NCI-H2107 (cell line): ENCODE data around the gene ODAD2.
"Not testable (repeated sequence)": the region's sequence is repeated elsewhere in the genome, so short reads cannot be mapped to it uniquely, and the experiment has no call there.

ENCODE experiments used
- DNase-seq: peaks from one replicate; lab custom pipeline; 2025; lab: John Stamatoyannopoulos, UW

Gene ODAD2

GRCh38 chr10:27998954-27999275 is at the start of gene ODAD2:
ODAD2 (minus strand) TSS chr10:27999079; CDS start chr10:27995142, 3,937 bp downstream.
- no peak for DNase-seq

- DNase-seq = no peak
Measured at GRCh38 chr10:28047061-28047460, 48.2 kb upstream of the ODAD2 start.

- DNase-seq = no peak
Measured at GRCh38 chr10:28046579-28046978, 47.7 kb upstream of the ODAD2 start.

GRCh38 chr10:28043941-28044340 is 45.1 kb upstream of the ODAD2 start:
- no peak for DNase-seq

GRCh38 chr10:28036587-28036986 is 37.7 kb upstream of the ODAD2 start:
- DNase-seq = no peak

GRCh38 chr10:28020993-28021982 is 22.4 kb upstream of the ODAD2 start:
- DNase-seq = no peak

GRCh38 chr10:28020080-28020860 is 21.4 kb upstream of the ODAD2 start:
- DNase-seq = no peak

- DNase-seq = no peak
Measured at GRCh38 chr10:28014651-28015050, 15.8 kb upstream of the ODAD2 start.

GRCh38 chr10:28012990-28013515 is 14.2 kb upstream of the ODAD2 start:
- DNase-seq = no peak

- no peak for DNase-seq
Measured at GRCh38 chr10:28010821-28011220, 11.9 kb upstream of the ODAD2 start.

- DNase-seq = no peak
Measured at GRCh38 chr10:28008054-28008453, 9.2 kb upstream of the ODAD2 start.

GRCh38 chr10:28001353-28001752 is 2.5 kb upstream of the ODAD2 start:
- no peak for DNase-seq

GRCh38 chr10:27998178-27998953 is 513 bp downstream of the ODAD2 start:
- peak; percentile 5 for DNase-seq

- DNase-seq = no peak
Measured at GRCh38 chr10:27997865-27998177, 1.1 kb downstream of the ODAD2 start.

GRCh38 chr10:27995311-27995710 is 3.6 kb downstream of the ODAD2 start:
- no peak for DNase-seq

- not testable (repeated sequence) for DNase-seq
Measured at GRCh38 chr10:27989357-27989756, 9.5 kb downstream of the ODAD2 start.

GRCh38 chr10:27986821-27987220 is 12.1 kb downstream of the ODAD2 start:
- no peak for DNase-seq

- DNase-seq = no peak
Measured at GRCh38 chr10:27982875-27983543, 15.9 kb downstream of the ODAD2 start.

- no peak for DNase-seq
Measured at GRCh38 chr10:27981744-27982143, 17.1 kb downstream of the ODAD2 start.

- DNase-seq = not testable (repeated sequence)
Measured at GRCh38 chr10:27970795-27971194, 28.1 kb downstream of the ODAD2 start.

- not testable (repeated sequence) for DNase-seq
Measured at GRCh38 chr10:27969931-27970330, 28.9 kb downstream of the ODAD2 start.
